M059J (cell line): ENCODE measurements around the gene TOM1. TPM values are rescaled to one million over a fixed set of nuclear protein-coding genes. Genes with fewer than 3 reads are reported as not detected.

Experiments used
- DNase-seq: peaks from one replicate; pipeline ENCODE4 v3.0.0-alpha.2; 2012; ENCODE audit warnings: low read depth
- total RNA-seq: library from RNA; depleted of rRNA; stranded (reverse); fragments of >200 nt; shearing (Covaris generic); gene quantifications from 2 replicates; pipeline ENCODE4 v1.2.3, GENCODE V29; 2014

The TOM1 gene
- total RNA-seq, 1 experiment from 2014 or later, result 21.4 TPM

GRCh38 chr22:35369996-35370395 is 70.3 kb downstream of the TOM1 start:
- DNase-seq, result no peak

GRCh38 chr22:35373781-35374180 is 74.1 kb downstream of the TOM1 start:
- no peak for DNase-seq

- DNase-seq, result no peak
These were observed 75.3 kb downstream of the TOM1 start for GRCh38 chr22:35375031-35375430.

- no peak for DNase-seq
These were observed 75.8 kb downstream of the TOM1 start for GRCh38 chr22:35375526-35375925.

GRCh38 chr22:35376728-35377472 is 77.2 kb downstream of the TOM1 start:
- peak; percentile 94 for DNase-seq

GRCh38 chr22:35377735-35378134 is 78.0 kb downstream of the TOM1 start:
- no peak for DNase-seq

GRCh38 chr22:35378621-35379020 is 78.9 kb downstream of the TOM1 start:
- DNase-seq, result no peak

GRCh38 chr22:35379146-35379993 is 79.7 kb downstream of the TOM1 start:
- DNase-seq, result no peak

- DNase-seq, result peak; percentile 36
These were observed 80.3 kb downstream of the TOM1 start for GRCh38 chr22:35380013-35380412.

GRCh38 chr22:35380537-35381423 is 81.1 kb downstream of the TOM1 start, which contains the start of gene HMOX1:
Gene HMOX1, plus strand, starts transcription at chr22:35381096. Its CDS starts 78 bp downstream, at chr22:35381174.
- DNase-seq, result peak; percentile 82

- no peak for DNase-seq
These were observed 81.8 kb downstream of the TOM1 start for GRCh38 chr22:35381424-35382009.

- no peak for DNase-seq
These were observed 84.0 kb downstream of the TOM1 start for GRCh38 chr22:35383679-35384071.

GRCh38 chr22:35384527-35384926 is 84.8 kb downstream of the TOM1 start:
- no peak for DNase-seq

GRCh38 chr22:35384975-35385588 is 85.4 kb downstream of the TOM1 start:
- no peak for DNase-seq

- no peak for DNase-seq
These were observed 87.1 kb downstream of the TOM1 start for GRCh38 chr22:35386670-35387288.

- no peak for DNase-seq
These were observed 91.2 kb downstream of the TOM1 start for GRCh38 chr22:35390933-35391332.

GRCh38 chr22:35392357-35392756 is 92.7 kb downstream of the TOM1 start:
- DNase-seq, result no peak

GRCh38 chr22:35393116-35394010 is 93.7 kb downstream of the TOM1 start:
- no peak for DNase-seq

GRCh38 chr22:35394011-35394312 is 94.3 kb downstream of the TOM1 start:
- no peak for DNase-seq
